Liver (tissue), 9 donors: Measurements from ENCODE around the gene SLC7A11. TPM values are rescaled to one million over a fixed set of nuclear protein-coding genes. Genes with fewer than 3 reads are reported as not detected.

Experiments
- DNase-seq: peaks from one replicate; pipeline ENCODE4 v3.0.0-alpha.2; 2017; ENCODE audit warnings: low spot score
- H3K27ac ChIP-seq, 2 donors: one replicate each; pipeline ENCODE4 v1.7.0; 2013; ENCODE audit warnings: inconsistent platforms in 2 of 2, low read length in 2 of 2, control low read depth in 1 of 2, low read depth in 1 of 2, mild to moderate bottlenecking in 1 of 2
- H3K27me3 ChIP-seq, 4 donors: one replicate each; pipeline versions ENCODE4 v1.6.1 to v1.7.0; 2013; ENCODE audit warnings: low read length in 3 of 4, inconsistent platforms in 1 of 4, mild to moderate bottlenecking in 1 of 4, moderate library complexity in 1 of 4; ENCODE audit not compliant: control insufficient read depth in 4 of 4, insufficient read depth in 4 of 4
- H3K36me3 ChIP-seq, 4 donors: one replicate each; pipeline versions ENCODE4 v1.6.1 to v1.7.0; 2013; ENCODE audit warnings: low read length in 3 of 4, mild to moderate bottlenecking in 3 of 4, low read depth in 1 of 4, moderate library complexity in 1 of 4; ENCODE audit not compliant: control insufficient read depth in 4 of 4, insufficient read depth in 3 of 4
- H3K4me1 ChIP-seq, 4 donors: one replicate each; pipeline versions ENCODE4 v1.6.1 to v1.7.0; 2013; ENCODE audit warnings: low read length in 3 of 4, mild to moderate bottlenecking in 3 of 4, moderate library complexity in 1 of 4; ENCODE audit not compliant: control insufficient read depth in 4 of 4, insufficient read depth in 4 of 4
- H3K4me3 ChIP-seq, 3 donors: one replicate each; pipeline versions ENCODE4 v1.6.1 to v1.7.0; 2013; ENCODE audit warnings: low read length in 3 of 3, control low read depth in 1 of 3, low read depth in 1 of 3, mild to moderate bottlenecking in 1 of 3
- H3K9ac ChIP-seq, 2 donors: one replicate each; pipeline ENCODE4 v1.7.0; 2013; ENCODE audit warnings: low read length in 2 of 2, mild to moderate bottlenecking in 2 of 2, moderate library complexity in 2 of 2, control low read depth in 1 of 2, low read depth in 1 of 2
- H3K9me3 ChIP-seq, 4 donors: one replicate each; pipeline versions ENCODE4 v1.6.1 to v1.7.0; 2013; ENCODE audit warnings: low read length in 3 of 4; ENCODE audit not compliant: control insufficient read depth in 4 of 4
- EGR1 ChIP-seq, 2 donors: IDR thresholded peaks; 2 replicates each; pipeline ENCODE4 v1.6.1; 2016 to 2018; ENCODE audit warnings: antibody characterized with exemption in 2 of 2, low read depth in 2 of 2
- FOXA1 ChIP-seq: IDR thresholded peaks from 2 replicates; pipeline ENCODE4 v1.6.1; 2016; ENCODE audit warnings: antibody characterized with exemption
- FOXA2 ChIP-seq: IDR thresholded peaks from 2 replicates; pipeline ENCODE4 v1.6.1; 2016; ENCODE audit warnings: antibody characterized with exemption
- GABPA ChIP-seq, 2 donors: IDR thresholded peaks in 1 of 2; conservative IDR thresholded peaks in 1 of 2; 2 replicates each; pipeline ENCODE4 v1.6.1; 2016; ENCODE audit warnings: antibody characterized with exemption in 2 of 2, mild to moderate bottlenecking in 1 of 2, moderate library complexity in 1 of 2
- HNF4A ChIP-seq, 2 donors: conservative IDR thresholded peaks; 2 replicates each; pipeline ENCODE4 v1.6.1; 2016; ENCODE audit warnings: antibody characterized with exemption in 2 of 2, mild to moderate bottlenecking in 2 of 2
- HNF4G ChIP-seq: IDR thresholded peaks from 2 replicates; pipeline ENCODE4 v1.6.1; 2016; ENCODE audit warnings: antibody characterized with exemption
- NR2F2 ChIP-seq: IDR thresholded peaks from 2 replicates; pipeline ENCODE4 v1.6.1; 2016; ENCODE audit warnings: antibody characterized with exemption
- RAD21 ChIP-seq, 2 donors: IDR thresholded peaks; 2 replicates each; pipeline ENCODE4 v1.6.1; 2016; ENCODE audit warnings: antibody characterized with exemption in 2 of 2, mild to moderate bottlenecking in 2 of 2
- RXRA ChIP-seq, 2 donors: IDR thresholded peaks; 2 replicates each; pipeline ENCODE4 v1.6.1; 2017 to 2018; ENCODE audit warnings: antibody characterized with exemption in 2 of 2, mild to moderate bottlenecking in 1 of 2
- SP1 ChIP-seq: IDR thresholded peaks from 2 replicates; pipeline ENCODE4 v1.6.1; 2018; ENCODE audit warnings: antibody characterized with exemption, mild to moderate bottlenecking
- TAF1 ChIP-seq: conservative IDR thresholded peaks from 2 replicates; pipeline ENCODE4 v1.6.1; 2016; ENCODE audit warnings: antibody characterized with exemption, mild to moderate bottlenecking
- YY1 ChIP-seq: IDR thresholded peaks from 2 replicates; pipeline ENCODE4 v1.6.1; 2016; ENCODE audit warnings: antibody characterized with exemption, mild to moderate bottlenecking
- WGBS: extraction: QIAGEN DNeasy Blood & Tissue Kit; methylation state at CpG from one replicate; pipeline ENCODE4 v1.1.7; 2013; 5-methylcytosine and 5-hydroxymethylcytosine counted together
- polyA plus RNA-seq, 2 donors: library from polyadenylated mRNA; stranded (reverse) in 1 of 2; unstranded in 1 of 2; fragments of 200-250 nt in 1 of 2; fragments of >200 nt in 1 of 2; fragmentation: Nextera tagmentation in 1 of 2; extraction: Ambion mirVana in 1 of 2; gene quantifications; one replicate each; pipeline versions ENCODE4 v1.2.1 to v1.2.3, GENCODE V29; 2013 to 2015
- total RNA-seq, 2 donors: library from RNA; depleted of rRNA; stranded (reverse); fragments of >200 nt; gene quantifications; one replicate each; pipeline ENCODE4 v1.2.3, GENCODE V29; 2014
- TF ChIP-seq, protein P1 (sequence below): IDR thresholded peaks from 2 replicates; pipeline ENCODE4 v1.6.1; 2016; ENCODE audit warnings: antibody characterized with exemption
- TF ChIP-seq, protein P2 (sequence below): fragments of 150-350 bp; IDR thresholded peaks from 2 replicates; pipeline ENCODE4 v1.5.1; 2017; ENCODE audit warnings: improper control_type of control experiment, low read depth, low read length; ENCODE audit not compliant: missing input control
- TF ChIP-seq, protein P3 (sequence below): IDR thresholded peaks from 2 replicates; pipeline ENCODE4 v1.6.1; 2016; ENCODE audit warnings: antibody characterized with exemption
- TF ChIP-seq, protein P4 (sequence below): IDR thresholded peaks from 2 replicates; pipeline ENCODE4 v1.6.1; 2016; ENCODE audit warnings: antibody characterized with exemption, mild to moderate bottlenecking
- TF ChIP-seq, protein P5 (sequence below): IDR thresholded peaks from 2 replicates; pipeline ENCODE4 v1.6.1; 2016; ENCODE audit warnings: antibody characterized with exemption
- donor health status: healthy.
- donor health status: healthy.
- donor health status: healthy.
- donor health status: healthy.
- donor health status: healthy.

Gene SLC7A11
- total and polyA plus RNA-seq, 4 donors = 0.02 to 1.9 (median 0.29) TPM

DNA sequence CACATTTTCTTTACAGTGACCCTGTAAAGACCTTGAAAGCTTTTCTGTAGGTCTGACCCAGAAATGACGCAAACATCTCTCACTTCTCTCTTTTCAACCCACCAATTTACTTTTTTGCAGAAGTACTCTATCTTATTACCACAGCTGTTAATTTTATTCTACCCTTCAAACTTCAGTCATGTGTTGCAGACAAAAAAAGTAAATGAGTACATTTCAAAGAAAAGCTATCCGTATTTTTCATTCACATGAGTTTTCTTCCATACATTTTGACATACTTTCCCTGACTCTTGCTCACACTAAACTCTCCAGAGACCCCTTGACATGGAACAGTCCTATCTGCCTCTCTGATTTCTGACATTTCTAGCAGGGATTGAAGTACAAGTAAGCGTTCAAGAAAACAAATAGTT, 51.7 kb downstream of the SLC7A11 start:
- Histone ChIP-seq H3K4me1 (no peaks in the 10 kb centered on the region), H3K27ac (no peak overlapping the region), H3K36me3 (no peaks in the 10 kb centered on the region), H3K27me3 (no peaks in the 10 kb centered on the region), H3K4me3 (no peak overlapping the region), H3K9me3 (no peaks in the 10 kb centered on the region), H3K9ac (no peak overlapping the region)
- 70% methylated on average over 3 of the region's 3 CpGs for WGBS
- TF ChIP-seq, protein P1, sequence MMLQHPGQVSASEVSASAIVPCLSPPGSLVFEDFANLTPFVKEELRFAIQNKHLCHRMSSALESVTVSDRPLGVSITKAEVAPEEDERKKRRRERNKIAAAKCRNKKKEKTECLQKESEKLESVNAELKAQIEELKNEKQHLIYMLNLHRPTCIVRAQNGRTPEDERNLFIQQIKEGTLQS = no peak
- TF ChIP-seq, protein P2, sequence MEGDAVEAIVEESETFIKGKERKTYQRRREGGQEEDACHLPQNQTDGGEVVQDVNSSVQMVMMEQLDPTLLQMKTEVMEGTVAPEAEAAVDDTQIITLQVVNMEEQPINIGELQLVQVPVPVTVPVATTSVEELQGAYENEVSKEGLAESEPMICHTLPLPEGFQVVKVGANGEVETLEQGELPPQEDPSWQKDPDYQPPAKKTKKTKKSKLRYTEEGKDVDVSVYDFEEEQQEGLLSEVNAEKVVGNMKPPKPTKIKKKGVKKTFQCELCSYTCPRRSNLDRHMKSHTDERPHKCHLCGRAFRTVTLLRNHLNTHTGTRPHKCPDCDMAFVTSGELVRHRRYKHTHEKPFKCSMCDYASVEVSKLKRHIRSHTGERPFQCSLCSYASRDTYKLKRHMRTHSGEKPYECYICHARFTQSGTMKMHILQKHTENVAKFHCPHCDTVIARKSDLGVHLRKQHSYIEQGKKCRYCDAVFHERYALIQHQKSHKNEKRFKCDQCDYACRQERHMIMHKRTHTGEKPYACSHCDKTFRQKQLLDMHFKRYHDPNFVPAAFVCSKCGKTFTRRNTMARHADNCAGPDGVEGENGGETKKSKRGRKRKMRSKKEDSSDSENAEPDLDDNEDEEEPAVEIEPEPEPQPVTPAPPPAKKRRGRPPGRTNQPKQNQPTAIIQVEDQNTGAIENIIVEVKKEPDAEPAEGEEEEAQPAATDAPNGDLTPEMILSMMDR = no peak
- TF ChIP-seq, protein P3, sequence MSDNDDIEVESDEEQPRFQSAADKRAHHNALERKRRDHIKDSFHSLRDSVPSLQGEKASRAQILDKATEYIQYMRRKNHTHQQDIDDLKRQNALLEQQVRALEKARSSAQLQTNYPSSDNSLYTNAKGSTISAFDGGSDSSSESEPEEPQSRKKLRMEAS = no peak
- TF ChIP-seq TAF1 (no peak), HNF4A (conservative IDR thresholded peaks at IDR 0.05) (no peak), FOXA1 (no peak), EGR1 (IDR thresholded peaks at IDR 0.05; ENCODE audit: low read depth in 2 of 2) (no peak), RXRA (IDR thresholded peaks at IDR 0.05) (no peak), FOXA2 (no peak), RAD21 (IDR thresholded peaks at IDR 0.05) (no peak), HNF4G (no peak), SP1 (no peak)
- TF ChIP-seq, protein P4, sequence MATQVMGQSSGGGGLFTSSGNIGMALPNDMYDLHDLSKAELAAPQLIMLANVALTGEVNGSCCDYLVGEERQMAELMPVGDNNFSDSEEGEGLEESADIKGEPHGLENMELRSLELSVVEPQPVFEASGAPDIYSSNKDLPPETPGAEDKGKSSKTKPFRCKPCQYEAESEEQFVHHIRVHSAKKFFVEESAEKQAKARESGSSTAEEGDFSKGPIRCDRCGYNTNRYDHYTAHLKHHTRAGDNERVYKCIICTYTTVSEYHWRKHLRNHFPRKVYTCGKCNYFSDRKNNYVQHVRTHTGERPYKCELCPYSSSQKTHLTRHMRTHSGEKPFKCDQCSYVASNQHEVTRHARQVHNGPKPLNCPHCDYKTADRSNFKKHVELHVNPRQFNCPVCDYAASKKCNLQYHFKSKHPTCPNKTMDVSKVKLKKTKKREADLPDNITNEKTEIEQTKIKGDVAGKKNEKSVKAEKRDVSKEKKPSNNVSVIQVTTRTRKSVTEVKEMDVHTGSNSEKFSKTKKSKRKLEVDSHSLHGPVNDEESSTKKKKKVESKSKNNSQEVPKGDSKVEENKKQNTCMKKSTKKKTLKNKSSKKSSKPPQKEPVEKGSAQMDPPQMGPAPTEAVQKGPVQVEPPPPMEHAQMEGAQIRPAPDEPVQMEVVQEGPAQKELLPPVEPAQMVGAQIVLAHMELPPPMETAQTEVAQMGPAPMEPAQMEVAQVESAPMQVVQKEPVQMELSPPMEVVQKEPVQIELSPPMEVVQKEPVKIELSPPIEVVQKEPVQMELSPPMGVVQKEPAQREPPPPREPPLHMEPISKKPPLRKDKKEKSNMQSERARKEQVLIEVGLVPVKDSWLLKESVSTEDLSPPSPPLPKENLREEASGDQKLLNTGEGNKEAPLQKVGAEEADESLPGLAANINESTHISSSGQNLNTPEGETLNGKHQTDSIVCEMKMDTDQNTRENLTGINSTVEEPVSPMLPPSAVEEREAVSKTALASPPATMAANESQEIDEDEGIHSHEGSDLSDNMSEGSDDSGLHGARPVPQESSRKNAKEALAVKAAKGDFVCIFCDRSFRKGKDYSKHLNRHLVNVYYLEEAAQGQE = no peak
- DNase-seq = no peak

DNA sequence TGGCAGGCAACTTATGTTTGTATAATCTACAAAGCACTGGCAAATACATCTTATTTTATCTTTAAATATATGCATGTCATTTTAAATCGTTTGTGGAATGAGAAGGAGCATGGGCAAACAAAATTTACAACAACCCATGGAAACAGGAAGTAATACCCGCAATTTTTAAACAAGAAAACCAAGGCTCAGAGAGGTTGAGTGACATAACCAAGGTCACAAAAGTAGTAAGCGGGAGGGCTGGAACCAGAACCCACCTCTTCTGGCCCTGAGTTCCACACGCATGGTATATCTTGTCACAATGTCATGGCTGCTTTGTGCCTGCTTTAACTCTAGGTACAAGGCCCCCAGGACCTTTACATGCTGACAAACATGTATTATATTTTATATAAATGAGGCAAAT, 52.9 kb downstream of the SLC7A11 start:
- no peaks in the 10 kb centered on the region for H3K9me3 ChIP-seq
- H3K4me1 ChIP-seq = no peaks in the 10 kb centered on the region
- H3K27me3 ChIP-seq = no peaks in the 10 kb centered on the region
- 74% methylated on average over 4 of the region's 4 CpGs for WGBS
- H3K4me3 ChIP-seq = no peak overlapping the region
- no peak overlapping the region for H3K27ac ChIP-seq
- no peak overlapping the region for H3K9ac ChIP-seq
- no peaks in the 10 kb centered on the region for H3K36me3 ChIP-seq
- DNase-seq = no peak
- no peak for TF ChIP-seq RAD21 (IDR thresholded peaks at IDR 0.05)
- TF ChIP-seq SP1 = no peak
- no peak for TF ChIP-seq YY1
- TF ChIP-seq, protein P3 = no peak
- TF ChIP-seq GABPA (IDR thresholded peaks at IDR 0.05 in 1 of 2, conservative IDR thresholded peaks at IDR 0.05 in 1 of 2) = no peak
- TF ChIP-seq, protein P1 = no peak
- TF ChIP-seq, protein P5, sequence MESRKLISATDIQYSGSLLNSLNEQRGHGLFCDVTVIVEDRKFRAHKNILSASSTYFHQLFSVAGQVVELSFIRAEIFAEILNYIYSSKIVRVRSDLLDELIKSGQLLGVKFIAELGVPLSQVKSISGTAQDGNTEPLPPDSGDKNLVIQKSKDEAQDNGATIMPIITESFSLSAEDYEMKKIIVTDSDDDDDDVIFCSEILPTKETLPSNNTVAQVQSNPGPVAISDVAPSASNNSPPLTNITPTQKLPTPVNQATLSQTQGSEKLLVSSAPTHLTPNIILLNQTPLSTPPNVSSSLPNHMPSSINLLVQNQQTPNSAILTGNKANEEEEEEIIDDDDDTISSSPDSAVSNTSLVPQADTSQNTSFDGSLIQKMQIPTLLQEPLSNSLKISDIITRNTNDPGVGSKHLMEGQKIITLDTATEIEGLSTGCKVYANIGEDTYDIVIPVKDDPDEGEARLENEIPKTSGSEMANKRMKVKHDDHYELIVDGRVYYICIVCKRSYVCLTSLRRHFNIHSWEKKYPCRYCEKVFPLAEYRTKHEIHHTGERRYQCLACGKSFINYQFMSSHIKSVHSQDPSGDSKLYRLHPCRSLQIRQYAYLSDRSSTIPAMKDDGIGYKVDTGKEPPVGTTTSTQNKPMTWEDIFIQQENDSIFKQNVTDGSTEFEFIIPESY = no peak
- no peak for TF ChIP-seq HNF4A (conservative IDR thresholded peaks at IDR 0.05)
- no peak for TF ChIP-seq EGR1 (IDR thresholded peaks at IDR 0.05; ENCODE audit: low read depth in 2 of 2)
- TF ChIP-seq, protein P4 = no peak
- TF ChIP-seq FOXA1 = no peak
- TF ChIP-seq, protein P2 = no peak
- TF ChIP-seq NR2F2 = no peak
- no peak for TF ChIP-seq TAF1
